Testis (tissue), 3 donors: Measurements from ENCODE around the gene MRPL34. TPM values are rescaled to one million over a fixed set of nuclear protein-coding genes. Genes with fewer than 3 reads are reported as not detected.

Experiments used
- DNase-seq: peaks from one replicate; pipeline ENCODE4 v3.0.0-alpha.2; 2019
- H3K27ac ChIP-seq, 2 donors: fragments of 200-600 bp; sonication (generic); one replicate each; pipeline ENCODE4 v1.5.1; 2019
- H3K27me3 ChIP-seq: fragments of 200-600 bp; sonication (generic); one replicate; pipeline ENCODE4 v1.5.1; 2019
- H3K36me3 ChIP-seq: fragments of 200-600 bp; sonication (generic); one replicate; pipeline ENCODE4 v1.5.1; 2017; ENCODE audit warnings: low read depth; ENCODE audit errors: missing control alignments
- H3K4me1 ChIP-seq: fragments of 200-600 bp; sonication (generic); one replicate; pipeline ENCODE4 v1.5.1; 2019
- H3K4me3 ChIP-seq, 2 donors: fragments of 200-600 bp; sonication (generic); one replicate each; pipeline ENCODE4 v1.5.1; 2017 to 2019
- H3K9me3 ChIP-seq: fragments of 200-600 bp; sonication (generic); one replicate; pipeline ENCODE4 v1.5.1; 2017
- POLR2A ChIP-seq: fragments of 450-650 bp; IDR thresholded peaks from one replicate; pipeline ENCODE4 v1.6.1; 2017; ENCODE audit warnings: antibody characterized with exemption, mild to moderate bottlenecking, moderate library complexity
- WGBS, 2 donors: methylation state at CpG; one replicate each; pipeline ENCODE4 v1.1.5; 2018; 5-methylcytosine and 5-hydroxymethylcytosine counted together
- intact Hi-C: fragments of 100-400 bp; cut with DNase I; formaldehyde crosslinking; loops from one replicate; pipeline ENCODE4 v1.15.1; 2023; ENCODE audit warnings: low total_unique reads
- polyA plus RNA-seq: library from polyadenylated mRNA; stranded (reverse); fragments of 350-450 nt; fragmentation: Illumina TruSeq; extraction: RNeasy Lipid Tissue Mini Kit (QIAGEN cat#74804); gene quantifications from one replicate; pipeline ENCODE4 v1.2.3, GENCODE V29; 2014; ENCODE audit warnings: low read depth, low replicate concordance; ENCODE audit not compliant: insufficient read depth
- total RNA-seq, 2 donors: library from RNA; depleted of rRNA; stranded (reverse); fragments of >200 nt; gene quantifications; one replicate each; pipeline ENCODE4 v1.2.3, GENCODE V29; 2016
- TF ChIP-seq, protein P1 (sequence below), 3 experiments: fragments of 450-650 bp in 2 of 3; fragments of 200-600 bp in 1 of 3; sonication (generic) in 1 of 3; IDR thresholded peaks; one replicate each; pipeline ENCODE4 v1.5.1; 2016 to 2019; ENCODE audit warnings: antibody characterized with exemption in 3 of 3, mild to moderate bottlenecking in 2 of 3, moderate library complexity in 1 of 3

The MRPL34 gene
- total and polyA plus RNA-seq, 3 donors from 2014 or later, result 126 to 206 (median 180) TPM

DNA sequence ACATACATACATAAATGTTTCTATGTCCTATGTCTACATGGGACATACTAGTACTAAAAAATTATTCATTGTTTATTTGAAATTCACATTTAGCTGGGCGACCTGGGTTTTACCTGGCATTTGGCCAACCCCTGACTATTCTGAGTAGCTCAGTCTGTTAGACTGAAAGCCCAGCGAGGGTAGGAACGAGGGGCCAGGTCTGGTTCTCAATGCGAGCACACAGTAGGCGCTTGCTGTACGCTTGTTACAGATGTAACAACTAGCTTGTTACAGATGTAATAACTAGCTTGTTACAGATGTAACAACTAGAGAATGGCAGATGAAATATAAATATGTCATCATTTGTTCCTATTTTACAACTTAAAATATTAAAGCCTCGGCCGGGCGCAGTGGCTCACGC lies 29.9 kb downstream of the MRPL34 start:
- TF ChIP-seq POLR2A, result no peak
- TF ChIP-seq, protein P1, sequence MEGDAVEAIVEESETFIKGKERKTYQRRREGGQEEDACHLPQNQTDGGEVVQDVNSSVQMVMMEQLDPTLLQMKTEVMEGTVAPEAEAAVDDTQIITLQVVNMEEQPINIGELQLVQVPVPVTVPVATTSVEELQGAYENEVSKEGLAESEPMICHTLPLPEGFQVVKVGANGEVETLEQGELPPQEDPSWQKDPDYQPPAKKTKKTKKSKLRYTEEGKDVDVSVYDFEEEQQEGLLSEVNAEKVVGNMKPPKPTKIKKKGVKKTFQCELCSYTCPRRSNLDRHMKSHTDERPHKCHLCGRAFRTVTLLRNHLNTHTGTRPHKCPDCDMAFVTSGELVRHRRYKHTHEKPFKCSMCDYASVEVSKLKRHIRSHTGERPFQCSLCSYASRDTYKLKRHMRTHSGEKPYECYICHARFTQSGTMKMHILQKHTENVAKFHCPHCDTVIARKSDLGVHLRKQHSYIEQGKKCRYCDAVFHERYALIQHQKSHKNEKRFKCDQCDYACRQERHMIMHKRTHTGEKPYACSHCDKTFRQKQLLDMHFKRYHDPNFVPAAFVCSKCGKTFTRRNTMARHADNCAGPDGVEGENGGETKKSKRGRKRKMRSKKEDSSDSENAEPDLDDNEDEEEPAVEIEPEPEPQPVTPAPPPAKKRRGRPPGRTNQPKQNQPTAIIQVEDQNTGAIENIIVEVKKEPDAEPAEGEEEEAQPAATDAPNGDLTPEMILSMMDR (IDR thresholded peaks at IDR 0.05), result no peak
- peaks cover 22% of the 10 kb centered on the region for H3K4me1 ChIP-seq
- H3K4me3 ChIP-seq, result no peak overlapping the region
- no peaks in the 10 kb centered on the region for H3K9me3 ChIP-seq
- H3K36me3 ChIP-seq, result no peaks in the 10 kb centered on the region
- WGBS, 2 donors, result 50 to 58% methylated on average over 10 of the region's 10 CpGs
- intact Hi-C loops, result no loop called here
- no peak for DNase-seq
- H3K27me3 ChIP-seq, result no peaks in the 10 kb centered on the region
- no peak overlapping the region for H3K27ac ChIP-seq

GRCh38 chr19:17336872-17337674 lies 31.4 kb downstream of the MRPL34 start, which contains the start of gene GTPBP3:
Gene GTPBP3 (plus strand): TSS chr19:17337553. CDS start chr19:17337612, 59 bp downstream.
- Histone ChIP-seq H3K36me3 (no peaks in the 10 kb centered on the region), H3K4me3 (peak within 1 kb of the TSS; percentile 65 to 72), H3K4me1 (peaks cover 22% of the 10 kb centered on the region), H3K27me3 (no peaks in the 10 kb centered on the region), H3K9me3 (no peaks in the 10 kb centered on the region), H3K27ac (peak within 1 kb of the TSS; percentile 80 to 88)
- intact Hi-C loops, result no loop called here
- peak; percentile 99 for DNase-seq
- TF ChIP-seq POLR2A, result no peak
- TF ChIP-seq, protein P1 (IDR thresholded peaks at IDR 0.05), result no peak
- WGBS, 2 donors, result 0% methylated on average over 30 to 41 of the region's 41 CpGs

- Histone ChIP-seq H3K27ac (peak overlapping the region in 1 of 2 donors; percentile 88), H3K36me3 (no peaks in the 10 kb centered on the region), H3K9me3 (no peaks in the 10 kb centered on the region), H3K4me1 (peaks cover 22% of the 10 kb centered on the region), H3K4me3 (peak overlapping the region; percentile 65 to 72), H3K27me3 (no peaks in the 10 kb centered on the region)
- intact Hi-C loops, result no loop called here
- WGBS, 2 donors, result 0 to 9% methylated on average over 15 to 35 of the region's 50 CpGs
- no peak for DNase-seq
- no peak for TF ChIP-seq POLR2A
- TF ChIP-seq, protein P1 (IDR thresholded peaks at IDR 0.05), result no peak
Observed at GRCh38 chr19:17337675-17338432, 32.2 kb downstream of the MRPL34 start.

- Histone ChIP-seq H3K27me3 (no peaks in the 10 kb centered on the region), H3K9me3 (no peaks in the 10 kb centered on the region), H3K4me1 (peaks cover 22% of the 10 kb centered on the region), H3K4me3 (peak overlapping the region in 1 of 2 donors; percentile 72), H3K27ac (no peak overlapping the region), H3K36me3 (no peaks in the 10 kb centered on the region)
- 70 to 71% methylated on average over 20 to 30 of the region's 30 CpGs for WGBS, 2 donors
- no peak for DNase-seq
- TF ChIP-seq POLR2A, result no peak
- TF ChIP-seq, protein P1 (IDR thresholded peaks at IDR 0.05), result no peak
- intact Hi-C loops, result no loop called here
Observed at GRCh38 chr19:17338433-17339078, 32.9 kb downstream of the MRPL34 start.
